IMR-90 (cell line): ENCODE results near the gene TLR3. TPM values are rescaled to one million over a fixed set of nuclear protein-coding genes. Genes with fewer than 3 reads are reported as not detected.
"Not testable (repeated sequence)": the region's sequence is repeated elsewhere in the genome, so short reads cannot be mapped to it uniquely, and the experiment has no call there.

Source experiments
- ATAC-seq: fragments of 200-7000 bp; cut with Tn5 transposase; 2 replicates; pipeline ENCODE4 v1.9.1; 2020; ENCODE audit warnings: low read depth, mild to moderate bottlenecking, moderate library complexity
- BruUV-seq: library from RNA; stranded (reverse); fragments of 400-500 nt; replicated peaks from 2 replicates; lab custom pipeline; 2021; lab: Mats Ljungman, UMichigan
- CTCF ChIA-PET: fragments of 300-600 bp; formaldehyde crosslinking; extraction: SDS; loops from one replicate; lab custom pipeline; 2021; ENCODE audit warnings: antibody characterized with exemption; lab: Yijun Ruan, JAX
- POLR2A ChIA-PET: fragments of 300-600 bp; sonication (Branson Sonifier 250); formaldehyde crosslinking; loops from one replicate; lab custom pipeline; 2022; ENCODE audit warnings: antibody characterized with exemption; ENCODE audit not compliant: unreplicated experiment; lab: Charles Lee
- DNase-seq: peaks from one replicate; pipeline ENCODE4 v3.0.0; 2013
- H2AFZ ChIP-seq: replicated peaks from 2 replicates; pipeline ENCODE3; 2013; ENCODE audit warnings: low read length, mild to moderate bottlenecking; ENCODE audit not compliant: poor library complexity
- H2AK5ac ChIP-seq: 2 replicates; pipeline ENCODE4 v1.6.1; 2013; ENCODE audit warnings: low read depth, low read length, inconsistent platforms
- H2AK9ac ChIP-seq: replicated peaks from 2 replicates; pipeline ENCODE3; 2013; ENCODE audit warnings: mild to moderate bottlenecking, low read depth, low read length, moderate library complexity; ENCODE audit not compliant: poor library complexity
- H2BK120ac ChIP-seq: 2 replicates; pipeline ENCODE4 v1.6.1; 2013; ENCODE audit warnings: low read depth, low read length, inconsistent platforms
- H2BK15ac ChIP-seq: 3 replicates; pipeline ENCODE4 v1.6.1; 2013; ENCODE audit warnings: low read depth, low read length, inconsistent platforms
- H2BK20ac ChIP-seq: 2 replicates; pipeline ENCODE4 v1.6.1; 2013; ENCODE audit warnings: low read depth, mild to moderate bottlenecking, inconsistent platforms, low read length, moderate library complexity
- H2BK5ac ChIP-seq: 2 replicates; pipeline ENCODE4 v1.6.1; 2013; ENCODE audit warnings: mild to moderate bottlenecking, low read depth, low read length, inconsistent platforms; ENCODE audit not compliant: poor library complexity, severe bottlenecking
- H3K14ac ChIP-seq: replicated peaks from 2 replicates; pipeline ENCODE4 v1.6.1; 2013; ENCODE audit warnings: low read depth, low read length, inconsistent platforms
- H3K18ac ChIP-seq: 2 replicates; pipeline ENCODE4 v1.6.1; 2013; ENCODE audit warnings: low read depth, low read length, control low read depth
- H3K23ac ChIP-seq: 2 replicates; pipeline ENCODE4 v1.6.1; 2013; ENCODE audit warnings: low read depth, low read length, inconsistent platforms
- H3K27ac ChIP-seq: 2 replicates; pipeline ENCODE4 v1.5.1; 2013; ENCODE audit warnings: mild to moderate bottlenecking, control low read depth, low read length; ENCODE audit not compliant: insufficient read depth
- H3K27me3 ChIP-seq: 2 replicates; pipeline ENCODE4 v1.6.1; 2013; ENCODE audit warnings: low read length; ENCODE audit not compliant: control insufficient read depth, insufficient read depth
- H3K36me3 ChIP-seq: 2 replicates; pipeline ENCODE4 v1.6.1; 2013; ENCODE audit warnings: low read length, mixed read lengths; ENCODE audit not compliant: control insufficient read depth, insufficient read depth
- H3K4ac ChIP-seq: 2 replicates; pipeline ENCODE4 v1.6.1; 2013; ENCODE audit warnings: low read depth, low read length, inconsistent platforms
- H3K4me1 ChIP-seq: 2 replicates; pipeline ENCODE4 v1.6.1; 2013; ENCODE audit warnings: low read length, mixed read lengths; ENCODE audit not compliant: control insufficient read depth, insufficient read depth
- H3K4me2 ChIP-seq: 2 replicates; pipeline ENCODE4 v1.6.1; 2013; ENCODE audit warnings: low read depth, mild to moderate bottlenecking, control low read depth, low read length, moderate library complexity
- H3K4me3 ChIP-seq: 2 replicates; pipeline ENCODE4 v1.5.1; 2013; ENCODE audit warnings: low read depth, mild to moderate bottlenecking, control low read depth, low read length, moderate library complexity; ENCODE audit not compliant: insufficient read depth
- H3K56ac ChIP-seq: 2 replicates; pipeline ENCODE4 v1.6.1; 2013; ENCODE audit warnings: low read length, inconsistent platforms; ENCODE audit not compliant: insufficient read depth; ENCODE audit errors: extremely low read depth
- H3K79me1 ChIP-seq, 2 experiments: 2 replicates each; pipeline ENCODE4 v1.6.1; 2013; ENCODE audit warnings: low read length in 2 of 2, inconsistent platforms in 1 of 2, low read depth in 1 of 2
- H3K9ac ChIP-seq: 2 replicates; pipeline ENCODE4 v1.6.1; 2013; ENCODE audit warnings: low read depth, low read length, control low read depth
- H3K9me1 ChIP-seq: 2 replicates; pipeline ENCODE4 v1.6.1; 2013; ENCODE audit warnings: low read length, inconsistent platforms; ENCODE audit not compliant: insufficient read depth
- H3K9me3 ChIP-seq: 2 replicates; pipeline ENCODE4 v1.6.1; 2013; ENCODE audit warnings: low read length; ENCODE audit not compliant: control insufficient read depth, insufficient read depth
- H4K20me1 ChIP-seq: 2 replicates; pipeline ENCODE4 v1.6.1; 2013; ENCODE audit warnings: low read length, inconsistent platforms; ENCODE audit not compliant: insufficient read depth
- H4K5ac ChIP-seq: 2 replicates; pipeline ENCODE4 v1.6.1; 2013; ENCODE audit warnings: mild to moderate bottlenecking, low read depth, low read length, control low read depth
- H4K8ac ChIP-seq, 2 experiments: 2 replicates each; pipeline ENCODE4 v1.6.1; 2013; ENCODE audit warnings: low read depth in 2 of 2, low read length in 2 of 2, control low read depth in 1 of 2, inconsistent platforms in 1 of 2
- H4K91ac ChIP-seq: 2 replicates; pipeline ENCODE4 v1.6.1; 2013; ENCODE audit warnings: low read depth, low read length, inconsistent platforms; ENCODE audit not compliant: insufficient read depth
- CHD1 ChIP-seq: IDR thresholded peaks from 2 replicates; pipeline ENCODE4 v1.6.1; 2012; ENCODE audit warnings: low read depth, low read length, improper control_type of control experiment
- FOS ChIP-seq: fragments of 150-350 bp; IDR thresholded peaks from 2 replicates; pipeline ENCODE4 v1.6.1; 2016; ENCODE audit warnings: low read depth, low read length
- MAFK ChIP-seq: IDR thresholded peaks from 2 replicates; pipeline ENCODE4 v1.6.1; 2012; ENCODE audit warnings: low read depth, low read length, improper control_type of control experiment
- MAZ ChIP-seq: IDR thresholded peaks from 2 replicates; pipeline ENCODE4 v1.6.1; 2012; ENCODE audit warnings: low read depth, mild to moderate bottlenecking, low read length, improper control_type of control experiment, moderate library complexity, borderline replicate concordance
- WGBS, 2 experiments: methylation state at CpG; one replicate each; pipeline versions ENCODE4 v1.1.5 to v1.1.7; 2013; ENCODE audit warnings: missing lambda C conversion rate in 2 of 2; ENCODE audit not compliant: insufficient read length in 1 of 2; ENCODE audit errors: extremely low coverage in 2 of 2; 5-methylcytosine and 5-hydroxymethylcytosine counted together
- dilution Hi-C: fragments of 300-500 bp; cut with HindIII; formaldehyde crosslinking; loops from one replicate; pipeline ENCODE4 v1.14.3; 2018; ENCODE audit warnings: low sequenced_read_pairs; ENCODE audit not compliant: unreplicated experiment
- in situ Hi-C: fragments of 300-500 bp; cut with MboI; formaldehyde crosslinking; loops from 3 replicates; pipeline ENCODE4 v1.14.3; 2019; ENCODE audit warnings: low sequenced_read_pairs, inconsistent platforms, mixed read lengths
- intact Hi-C: fragments of 100-400 bp; cut with micrococcal nuclease; formaldehyde crosslinking; loops from 2 replicates; pipeline ENCODE4 v1.10.0; 2022
- polyA plus RNA-seq, 3 experiments: library from polyadenylated mRNA; depleted of rRNA; stranded (reverse); fragments of >200 nt; gene quantifications; 2 replicates each; pipeline ENCODE4 v1.2.3, GENCODE V29; 2012; ENCODE audit warnings: low replicate concordance in 1 of 3
- total RNA-seq: library from RNA; depleted of rRNA; stranded (reverse); fragments of >200 nt; gene quantifications from 2 replicates; pipeline ENCODE4 v1.2.3, GENCODE V29; 2012
- TF ChIP-seq, protein P1 (sequence below): fragments of 150-350 bp; IDR thresholded peaks from 2 replicates; pipeline ENCODE4 v1.6.1; 2017; ENCODE audit warnings: mild to moderate bottlenecking, antibody characterized with exemption, low read length, low read depth

The TLR3 gene
- total and polyA plus RNA-seq, 2 of the 4 experiments (the other 2 are of a cell fraction): 0.12 to 0.36 TPM

DNA sequence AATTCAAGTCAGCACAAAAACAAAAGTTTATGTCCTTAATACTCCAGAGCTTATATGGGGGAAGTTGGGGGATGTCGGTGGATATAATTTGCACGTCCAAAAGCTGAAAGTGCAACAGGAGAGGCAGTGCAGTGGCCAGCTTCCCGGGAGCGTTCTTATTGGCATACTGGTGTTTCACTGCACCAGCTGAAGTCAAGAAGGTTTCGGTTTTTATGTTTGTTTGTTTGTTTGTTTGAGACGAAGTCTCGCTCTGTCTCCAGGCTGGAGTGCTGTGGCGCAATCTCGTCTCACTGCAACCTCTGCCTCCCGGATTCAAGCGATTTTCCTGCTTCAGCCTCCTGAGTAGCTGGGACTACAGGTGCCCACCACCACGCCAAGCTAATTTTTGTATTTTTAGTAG lies 28.6 kb upstream of the TLR3 start:
- no peak overlapping the region for H3K23ac ChIP-seq
- in situ Hi-C loops (loop anchor here (25.0 kb wide), 2 partner anchors 553 to 853 kb away; no protein-coding TSS in a partner anchor), dilution Hi-C loops (no loop called here), intact Hi-C loops (loop anchor here (5.0 kb wide), 1 partner anchor 898 kb away; the partner anchor contains the start of gene SLC25A4)
- POLR2A ChIA-PET: no interaction called here
- peaks cover 17% of the 10 kb centered on the region for H3K27me3 ChIP-seq
- H3K4me1 ChIP-seq: no peaks in the 10 kb centered on the region
- no peaks in the 10 kb centered on the region for H3K9me1 ChIP-seq
- H3K9ac ChIP-seq: no peak overlapping the region
- no peak overlapping the region for H2AK5ac ChIP-seq
- H3K79me1 ChIP-seq: no peaks in the 10 kb centered on the region
- 40% methylated on average over 3 of the region's 12 CpGs; no CpG with 5 or more reads in 1 of the 2 experiments for WGBS, 2 experiments
- CTCF ChIA-PET: interaction anchor here (1.1 kb wide), 1 partner anchor 399 kb away, joined by 3 read pairs; no protein-coding TSS in a partner anchor
- H3K9me3 ChIP-seq: no peaks in the 10 kb centered on the region
- H2BK5ac ChIP-seq: no peak overlapping the region
- no peak overlapping the region for H4K5ac ChIP-seq
- H4K8ac ChIP-seq: no peak overlapping the region
- no peak overlapping the region for H3K4me3 ChIP-seq
- H3K27ac ChIP-seq: no peak overlapping the region
- no peak overlapping the region for H2BK15ac ChIP-seq
- no peak for TF ChIP-seq MAFK
- TF ChIP-seq, protein P1, sequence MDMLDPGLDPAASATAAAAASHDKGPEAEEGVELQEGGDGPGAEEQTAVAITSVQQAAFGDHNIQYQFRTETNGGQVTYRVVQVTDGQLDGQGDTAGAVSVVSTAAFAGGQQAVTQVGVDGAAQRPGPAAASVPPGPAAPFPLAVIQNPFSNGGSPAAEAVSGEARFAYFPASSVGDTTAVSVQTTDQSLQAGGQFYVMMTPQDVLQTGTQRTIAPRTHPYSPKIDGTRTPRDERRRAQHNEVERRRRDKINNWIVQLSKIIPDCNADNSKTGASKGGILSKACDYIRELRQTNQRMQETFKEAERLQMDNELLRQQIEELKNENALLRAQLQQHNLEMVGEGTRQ: no peak
- TF ChIP-seq MAZ: no peak
- TF ChIP-seq FOS: no peak
- no peak for TF ChIP-seq CHD1
- no TSS peak for BruUV-seq
- no peak overlapping the region for H4K91ac ChIP-seq
- no peak overlapping the region for H3K4me2 ChIP-seq
- H4K20me1 ChIP-seq: no peaks in the 10 kb centered on the region
- no peak overlapping the region for H2BK20ac ChIP-seq
- H2AFZ ChIP-seq: no peak overlapping the region
- H2BK120ac ChIP-seq: no peak overlapping the region
- H3K56ac ChIP-seq: no peak overlapping the region
- no peak overlapping the region for H3K4ac ChIP-seq
- DNase-seq (no peak), ATAC-seq (no peak)
- H3K36me3 ChIP-seq: no peaks in the 10 kb centered on the region
- H3K14ac ChIP-seq: no peak overlapping the region
- H2AK9ac ChIP-seq: no peak overlapping the region
- no peak overlapping the region for H3K18ac ChIP-seq

DNA sequence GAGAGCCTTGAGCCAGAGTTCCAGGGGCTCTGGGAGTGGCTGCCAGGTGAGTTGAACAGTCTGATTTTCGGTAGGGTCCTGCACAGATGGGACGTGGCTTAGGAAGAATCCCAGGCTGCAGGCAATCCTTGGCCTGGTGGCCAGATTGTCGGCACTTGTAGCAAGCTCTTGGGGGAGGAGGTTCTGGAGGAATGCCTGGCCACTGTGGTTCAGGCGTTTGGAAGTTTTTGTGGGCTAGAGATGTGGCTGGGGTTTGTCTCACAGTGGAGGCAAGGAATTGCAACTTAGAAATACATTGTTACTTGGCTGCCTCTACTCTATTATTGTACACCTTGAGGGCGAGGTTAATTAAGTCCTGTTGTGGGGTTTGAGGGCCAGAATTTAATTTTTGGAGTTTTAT lies 21.5 kb upstream of the TLR3 start:
- H2AFZ ChIP-seq, H3K4ac ChIP-seq, H2BK5ac ChIP-seq, H2BK15ac ChIP-seq, H3K4me2 ChIP-seq, H3K56ac ChIP-seq, H4K5ac ChIP-seq, ATAC-seq, DNase-seq, H4K20me1 ChIP-seq, H3K23ac ChIP-seq, POLR2A ChIA-PET, H3K4me1 ChIP-seq, H3K9me1 ChIP-seq, H3K27me3 ChIP-seq, H3K79me1 ChIP-seq, H4K8ac ChIP-seq, H2BK120ac ChIP-seq, H3K4me3 ChIP-seq, H4K91ac ChIP-seq, BruUV-seq, intact Hi-C loops, H3K36me3 ChIP-seq, H2AK5ac ChIP-seq, H3K18ac ChIP-seq, H3K9ac ChIP-seq, H2AK9ac ChIP-seq, H3K14ac ChIP-seq, dilution Hi-C loops, H2BK20ac ChIP-seq, H3K27ac ChIP-seq, H3K9me3 ChIP-seq: not testable (repeated sequence)
- 0% methylated on average over 1 of the region's 5 CpGs; no CpG with 5 or more reads in 1 of the 2 experiments for WGBS, 2 experiments
- CTCF ChIA-PET: interaction anchor here (0.6 kb wide), 1 partner anchor 449 kb away, joined by 6 read pairs; no protein-coding TSS in a partner anchor
- in situ Hi-C loops: loop anchor here (25.0 kb wide), 2 partner anchors 560 to 860 kb away; no protein-coding TSS in a partner anchor
